GM12878 (cell line): ENCODE results near the gene AKT1S1. TPM values are rescaled to one million over a fixed set of nuclear protein-coding genes. Genes with fewer than 3 reads are reported as not detected.
A peak's percentile ranks its signal among the peaks of the same experiment; 100 is the strongest.

Experiments
- ATAC-seq: fragments of 200-7000 bp; cut with Tn5 transposase; 3 replicates; pipeline ENCODE4 v1.9.1; 2020; ENCODE audit warnings: mild to moderate bottlenecking, moderate library complexity
- BruUV-seq: library from RNA; stranded (reverse); fragments of 400-500 nt; replicated peaks from 2 replicates; lab custom pipeline; 2021; lab: Mats Ljungman, UMichigan
- CTCF ChIA-PET: fragments of 300-600 bp; sonication (Branson Sonifier 250); formaldehyde crosslinking; extraction: SDS; loops from one replicate; lab custom pipeline; 2021; ENCODE audit warnings: inconsistent platforms; lab: Yijun Ruan, JAX
- POLR2A ChIA-PET: fragments of 350-600 bp; formaldehyde crosslinking; extraction: SDS; loops from one replicate; lab custom pipeline; 2021; ENCODE audit warnings: inconsistent platforms; lab: Charles Lee
- RAD21 ChIA-PET: fragments of 300-600 bp; sonication (Branson Sonifier 250); formaldehyde crosslinking; loops from one replicate; lab custom pipeline; 2023; ENCODE audit warnings: antibody characterized with exemption; ENCODE audit not compliant: unreplicated experiment; lab: Charles Lee
- SMC1A ChIA-PET: fragments of 300-600 bp; sonication (Branson Sonifier 250); formaldehyde crosslinking; loops from one replicate; lab custom pipeline; 2023; ENCODE audit not compliant: unreplicated experiment, uncharacterized antibody; lab: Charles Lee
- DNase-seq: peaks from one replicate; pipeline ENCODE4 v3.0.0-alpha.2; 2011; ENCODE audit warnings: low read depth, low spot score
- FAIRE-seq: peaks from 3 replicates; lab custom pipeline; 2011; peaks lifted over from hg19 to GRCh38; lab: Jason Lieb, UNC
- H2AFZ ChIP-seq: 2 replicates; pipeline ENCODE4 v1.6.0; 2011; ENCODE audit warnings: low read depth, low read length, control low read depth; ENCODE audit not compliant: control insufficient read depth
- H3K27ac ChIP-seq: 2 replicates; pipeline ENCODE4 v1.5.1; 2011; ENCODE audit warnings: control low read depth; ENCODE audit not compliant: control insufficient read depth, insufficient read depth
- H3K27me3 ChIP-seq, 2 experiments: replicated peaks in 1 of 2; 2 replicates each; pipeline versions ENCODE4 v1.6.0 to v1.6.1; 2011; ENCODE audit warnings: low read length in 1 of 2; ENCODE audit not compliant: control insufficient read depth in 2 of 2, insufficient read depth in 2 of 2
- H3K36me3 ChIP-seq, 2 experiments: 2 replicates each; pipeline ENCODE4 v1.5.1; 2011; ENCODE audit warnings: low read length in 1 of 2; ENCODE audit not compliant: control insufficient read depth in 2 of 2, insufficient read depth in 2 of 2
- H3K4me1 ChIP-seq: 2 replicates; pipeline ENCODE4 v1.6.1; 2011; ENCODE audit warnings: mild to moderate bottlenecking, low read length, moderate library complexity, mixed read lengths; ENCODE audit not compliant: control insufficient read depth, insufficient read depth
- H3K4me2 ChIP-seq: 2 replicates; pipeline ENCODE4 v1.6.0; 2011; ENCODE audit warnings: control low read depth; ENCODE audit not compliant: control insufficient read depth, insufficient read depth
- H3K4me3 ChIP-seq: fragments of 200-600 bp; sonication (generic); 2 replicates; pipeline ENCODE4 v1.5.1; 2016
- H3K79me2 ChIP-seq: 2 replicates; pipeline ENCODE4 v1.6.0; 2011; ENCODE audit warnings: low read length; ENCODE audit not compliant: control insufficient read depth, insufficient read depth
- H3K9ac ChIP-seq: 2 replicates; pipeline ENCODE4 v1.8.0; 2011; ENCODE audit warnings: low read length, control low read depth, mixed read lengths; ENCODE audit not compliant: control insufficient read depth, insufficient read depth
- H3K9me3 ChIP-seq: replicated peaks from 3 replicates; pipeline ENCODE4 v1.5.1; 2011; ENCODE audit warnings: mild to moderate bottlenecking, low read length; ENCODE audit not compliant: control insufficient read depth, insufficient read depth
- H4K20me1 ChIP-seq: 2 replicates; pipeline ENCODE4 v1.6.0; 2011; ENCODE audit not compliant: control insufficient read depth, insufficient read depth
- ATF7 ChIP-seq: fragments of 450-650 bp; IDR thresholded peaks from 2 replicates; pipeline ENCODE4 v1.6.1; 2016; ENCODE audit warnings: low read depth, mild to moderate bottlenecking
- CHD1 ChIP-seq: IDR thresholded peaks from 2 replicates; pipeline ENCODE4 v1.6.1; 2012; ENCODE audit warnings: low read depth, low read length, improper control_type of control experiment
- EED ChIP-seq: sonication (generic); IDR thresholded peaks from 2 replicates; pipeline ENCODE4 v1.6.1; 2016; ENCODE audit warnings: antibody characterized with exemption, low read depth
- EP300 ChIP-seq, 2 experiments: fragments of 150-350 bp in 1 of 2; IDR thresholded peaks; 2 replicates each; pipeline ENCODE4 v1.6.1; 2011 to 2012; ENCODE audit warnings: low read depth in 2 of 2, low read length in 2 of 2, borderline replicate concordance in 1 of 2, improper control_type of control experiment in 1 of 2, inconsistent platforms in 1 of 2; ENCODE audit not compliant: control insufficient read depth in 1 of 2
- ESRRA ChIP-seq: IDR thresholded peaks from 2 replicates; pipeline ENCODE4 v1.6.1; 2012; ENCODE audit warnings: mild to moderate bottlenecking, low read length, improper control_type of control experiment
- FOXM1 ChIP-seq: IDR thresholded peaks from 2 replicates; pipeline ENCODE4 v1.6.1; 2012; ENCODE audit warnings: low read depth, mild to moderate bottlenecking, inconsistent platforms, low read length, moderate library complexity
- NFYB ChIP-seq: IDR thresholded peaks from 2 replicates; pipeline ENCODE4 v1.6.1; 2011; ENCODE audit warnings: low read depth, mild to moderate bottlenecking, low read length, improper control_type of control experiment, moderate library complexity; ENCODE audit not compliant: insufficient read depth
- PML ChIP-seq: IDR thresholded peaks from 2 replicates; pipeline ENCODE4 v1.6.1; 2012; ENCODE audit warnings: low read length, inconsistent platforms
- RFX5 ChIP-seq: IDR thresholded peaks from 2 replicates; pipeline ENCODE4 v1.6.1; 2011; ENCODE audit warnings: low read depth, low read length, improper control_type of control experiment
- SIN3A ChIP-seq: IDR thresholded peaks from 2 replicates; pipeline ENCODE4 v1.6.1; 2012; ENCODE audit warnings: low read depth, low read length, improper control_type of control experiment
- SPI1 ChIP-seq: IDR thresholded peaks from 2 replicates; pipeline ENCODE4 v1.6.1; 2011; ENCODE audit warnings: low read depth, mild to moderate bottlenecking, low read length, moderate library complexity, borderline replicate concordance; ENCODE audit not compliant: insufficient read depth
- WGBS: methylation state at CpG from one replicate; pipeline ENCODE4 v1.1.6; 2016; ENCODE audit warnings: low lambda C conversion rate; ENCODE audit not compliant: insufficient replicate concordance, insufficient coverage; ENCODE audit errors: missing lambda C conversion rate; 5-methylcytosine and 5-hydroxymethylcytosine counted together
- in situ Hi-C: fragments of 300-500 bp; cut with MboI; formaldehyde crosslinking; loops from 9 replicates; pipeline ENCODE4 v1.14.3; 2018; ENCODE audit warnings: mixed read lengths
- intact Hi-C: fragments of 100-400 bp; cut with micrococcal nuclease; formaldehyde crosslinking; loops from one replicate; pipeline ENCODE4 v1.14.2; 2022; ENCODE audit not compliant: unreplicated experiment
- polyA plus RNA-seq, 11 experiments: library from polyadenylated mRNA; depleted of rRNA in 4 of 11; unstranded in 6 of 11; stranded (reverse) in 5 of 11; fragments of >200 nt; fragmentation: Nextera tagmentation in 4 of 11; fragmentation: Illumina TruSeq in 1 of 11; extraction: Ambion mirVana in 4 of 11; extraction: Trizol in 1 of 11; gene quantifications; 1 replicate in 1 of 11; 2 replicates in 10 of 11; pipeline versions ENCODE4 v1.2.1 to v1.2.3, GENCODE V29; 2011 to 2016; ENCODE audit warnings: inconsistent platforms in 2 of 11, missing spikeins in 2 of 11, low read depth in 1 of 11
- total RNA-seq, 4 experiments: library from RNA; depleted of rRNA in 3 of 4; stranded (reverse); fragments of >200 nt in 3 of 4; fragmentation: Illumina TruSeq in 1 of 4; extraction: Trizol in 1 of 4; gene quantifications; 2 replicates each; pipeline versions ENCODE4 v1.2.1 to v1.2.3, GENCODE V29; 2013 to 2021
- TF ChIP-seq, protein P1 (sequence below): IDR thresholded peaks from 2 replicates; pipeline ENCODE4 v1.6.1; 2012; ENCODE audit warnings: low read depth, low read length, improper control_type of control experiment
- TF ChIP-seq, protein P2 (sequence below): fragments of 450-650 bp; IDR thresholded peaks from 2 replicates; pipeline ENCODE4 v1.6.1; 2017; ENCODE audit warnings: low read depth, mild to moderate bottlenecking, moderate library complexity
- TF ChIP-seq, protein P3 (sequence below): IDR thresholded peaks from 2 replicates; pipeline ENCODE4 v1.6.1; 2012; ENCODE audit warnings: low read length, inconsistent platforms
- TF ChIP-seq, protein P4 (sequence below): IDR thresholded peaks from 2 replicates; pipeline ENCODE4 v1.6.1; 2011; ENCODE audit warnings: low read depth, low read length, improper control_type of control experiment, borderline replicate concordance

AKT1S1 gene
- total and polyA plus RNA-seq, 10 of the 15 experiments (the other 5 are each of a cell fraction or from before 2014, with no cell fraction given) = 0.43 to 23.0 (median 12.3) TPM

DNA sequence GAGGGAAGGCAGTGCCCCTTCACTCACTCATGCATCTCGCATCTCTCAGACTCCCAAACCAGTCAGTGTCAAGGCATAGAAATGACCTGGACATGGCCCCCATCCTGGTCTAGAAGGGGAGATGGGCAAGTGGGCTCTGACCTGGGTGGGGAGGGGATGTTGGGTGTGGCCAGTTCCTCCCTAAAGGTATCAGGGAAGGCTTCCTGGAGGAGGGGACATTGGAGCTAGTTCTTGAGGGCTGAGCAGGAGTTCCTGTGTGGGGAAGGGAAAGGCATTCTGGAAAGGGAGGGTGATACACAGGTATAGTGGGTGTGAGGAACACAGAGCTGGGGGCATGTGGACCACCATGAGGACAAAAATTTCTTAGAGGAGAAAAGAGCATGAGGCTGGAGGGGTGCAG is 15.6 kb upstream of the AKT1S1 start:
- peak overlapping the region; percentile 79 for H3K4me2 ChIP-seq
- peaks cover 40% of the 10 kb centered on the region for H3K4me1 ChIP-seq
- ATAC-seq = no peak
- H4K20me1 ChIP-seq = no peaks in the 10 kb centered on the region
- H2AFZ ChIP-seq = no peak overlapping the region
- in situ Hi-C loops = loop anchor here (25.0 kb wide), 1 partner anchor 1255 kb away; the partner anchor contains the start of genes CA11 and DBP
- intact Hi-C loops = no loop called here
- H3K36me3 ChIP-seq = peaks cover 0 to 9% of the 10 kb centered on the region in 2 experiments; a peak in 3 of 4 replicates
- POLR2A ChIA-PET = interaction anchor here (0.8 to 8.2 kb wide), 6 partner anchors 10 to 36 kb away, joined by 3 to 116 read pairs (median 5); partner anchors contain the start of genes AKT1S1, ATF5, NUP62 and TBC1D17
- peak overlapping the region; percentile 51; the same call in 1 of the 2 replicates for H3K9ac ChIP-seq
- 92% methylated on average over 1 of the region's 1 CpG for WGBS
- no peaks in the 10 kb centered on the region for H3K27me3 ChIP-seq
- TF ChIP-seq NFYB = no peak
- TF ChIP-seq RFX5 = no peak
- TF ChIP-seq, protein P1, sequence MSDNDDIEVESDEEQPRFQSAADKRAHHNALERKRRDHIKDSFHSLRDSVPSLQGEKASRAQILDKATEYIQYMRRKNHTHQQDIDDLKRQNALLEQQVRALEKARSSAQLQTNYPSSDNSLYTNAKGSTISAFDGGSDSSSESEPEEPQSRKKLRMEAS = no peak
- TF ChIP-seq ESRRA = no peak
- no peak for TF ChIP-seq SPI1
- TF ChIP-seq SIN3A = no peak
- TF ChIP-seq EP300 (IDR thresholded peaks at IDR 0.05; ENCODE audit: borderline replicate concordance in 1 of 2, control insufficient read depth in 1 of 2, low read depth in 2 of 2, low read length in 2 of 2) = no peak
- TF ChIP-seq EED = no peak
- no peak for TF ChIP-seq CHD1
- TF ChIP-seq, protein P2, sequence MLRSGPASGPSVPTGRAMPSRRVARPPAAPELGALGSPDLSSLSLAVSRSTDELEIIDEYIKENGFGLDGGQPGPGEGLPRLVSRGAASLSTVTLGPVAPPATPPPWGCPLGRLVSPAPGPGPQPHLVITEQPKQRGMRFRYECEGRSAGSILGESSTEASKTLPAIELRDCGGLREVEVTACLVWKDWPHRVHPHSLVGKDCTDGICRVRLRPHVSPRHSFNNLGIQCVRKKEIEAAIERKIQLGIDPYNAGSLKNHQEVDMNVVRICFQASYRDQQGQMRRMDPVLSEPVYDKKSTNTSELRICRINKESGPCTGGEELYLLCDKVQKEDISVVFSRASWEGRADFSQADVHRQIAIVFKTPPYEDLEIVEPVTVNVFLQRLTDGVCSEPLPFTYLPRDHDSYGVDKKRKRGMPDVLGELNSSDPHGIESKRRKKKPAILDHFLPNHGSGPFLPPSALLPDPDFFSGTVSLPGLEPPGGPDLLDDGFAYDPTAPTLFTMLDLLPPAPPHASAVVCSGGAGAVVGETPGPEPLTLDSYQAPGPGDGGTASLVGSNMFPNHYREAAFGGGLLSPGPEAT = no peak
- no peak for TF ChIP-seq FOXM1
- TF ChIP-seq, protein P3, sequence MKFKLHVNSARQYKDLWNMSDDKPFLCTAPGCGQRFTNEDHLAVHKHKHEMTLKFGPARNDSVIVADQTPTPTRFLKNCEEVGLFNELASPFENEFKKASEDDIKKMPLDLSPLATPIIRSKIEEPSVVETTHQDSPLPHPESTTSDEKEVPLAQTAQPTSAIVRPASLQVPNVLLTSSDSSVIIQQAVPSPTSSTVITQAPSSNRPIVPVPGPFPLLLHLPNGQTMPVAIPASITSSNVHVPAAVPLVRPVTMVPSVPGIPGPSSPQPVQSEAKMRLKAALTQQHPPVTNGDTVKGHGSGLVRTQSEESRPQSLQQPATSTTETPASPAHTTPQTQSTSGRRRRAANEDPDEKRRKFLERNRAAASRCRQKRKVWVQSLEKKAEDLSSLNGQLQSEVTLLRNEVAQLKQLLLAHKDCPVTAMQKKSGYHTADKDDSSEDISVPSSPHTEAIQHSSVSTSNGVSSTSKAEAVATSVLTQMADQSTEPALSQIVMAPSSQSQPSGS = no peak
- no peak for TF ChIP-seq ATF7
- TF ChIP-seq, protein P4, sequence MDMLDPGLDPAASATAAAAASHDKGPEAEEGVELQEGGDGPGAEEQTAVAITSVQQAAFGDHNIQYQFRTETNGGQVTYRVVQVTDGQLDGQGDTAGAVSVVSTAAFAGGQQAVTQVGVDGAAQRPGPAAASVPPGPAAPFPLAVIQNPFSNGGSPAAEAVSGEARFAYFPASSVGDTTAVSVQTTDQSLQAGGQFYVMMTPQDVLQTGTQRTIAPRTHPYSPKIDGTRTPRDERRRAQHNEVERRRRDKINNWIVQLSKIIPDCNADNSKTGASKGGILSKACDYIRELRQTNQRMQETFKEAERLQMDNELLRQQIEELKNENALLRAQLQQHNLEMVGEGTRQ = no peak
- no peak for TF ChIP-seq PML
- DNase-seq = no peak
- CTCF ChIA-PET = interaction anchor here (2.2 to 6.3 kb wide), 3 partner anchors 18 to 35 kb away, joined by 7 to 71 read pairs (median 10); partner anchors contain the start of gene ATF5
- no peaks in the 10 kb centered on the region; the same call in 2 of the 3 replicates for H3K9me3 ChIP-seq
- RAD21 ChIA-PET = interaction anchor here (0.9 to 5.4 kb wide), 6 partner anchors 15 to 35 kb away, joined by 3 to 66 read pairs (median 4); partner anchors contain the start of genes AKT1S1, ATF5, NUP62 and TBC1D17
- SMC1A ChIA-PET = interaction anchor here (1.1 to 7.3 kb wide), 3 partner anchors 18 to 80 kb away, joined by 3 to 110 read pairs (median 78); partner anchors contain the start of genes ATF5, FUZ and NUP62
- BruUV-seq = no TSS peak
- peak overlapping the region; percentile 36; the same call in 1 of the 2 replicates for H3K4me3 ChIP-seq
- no peak for FAIRE-seq
- H3K79me2 ChIP-seq = peaks cover 49% of the 10 kb centered on the region
- H3K27ac ChIP-seq = peak overlapping the region; percentile 42; the same call in 1 of the 2 replicates
